Sigmoid colon (tissue), 7 donors: ENCODE measurements around the gene PLD3. TPM values are rescaled to one million over a fixed set of nuclear protein-coding genes. Genes with fewer than 3 reads are reported as not detected.

ENCODE experiments used
- DNase-seq: peaks from one replicate; pipeline ENCODE4 v3.0.0-alpha.2; 2019
- H3K27ac ChIP-seq, 4 donors: fragments of 200-600 bp; sonication (generic); one replicate each; pipeline ENCODE4 v1.5.1; 2016 to 2019; ENCODE audit warnings: mild to moderate bottlenecking in 1 of 4
- H3K27me3 ChIP-seq, 3 donors: fragments of 200-600 bp; sonication (generic); one replicate each; pipeline ENCODE4 v1.5.1; 2019; ENCODE audit warnings: mild to moderate bottlenecking in 1 of 3
- H3K36me3 ChIP-seq, 4 donors: fragments of 200-600 bp; sonication (generic); one replicate each; pipeline ENCODE4 v1.5.1; 2016 to 2019
- H3K4me1 ChIP-seq, 4 donors: fragments of 200-600 bp; sonication (generic); one replicate each; pipeline ENCODE4 v1.5.1; 2017 to 2019
- H3K4me3 ChIP-seq, 4 donors: fragments of 200-600 bp; sonication (generic); one replicate each; pipeline ENCODE4 v1.5.1; 2017 to 2019; ENCODE audit warnings: mild to moderate bottlenecking in 2 of 4, moderate library complexity in 1 of 4
- H3K9me3 ChIP-seq, 4 donors: fragments of 200-600 bp in 3 of 4; sonication (generic) in 3 of 4; one replicate each; pipeline versions ENCODE4 v1.5.1 to v1.6.1; 2013 to 2019
- CTCF ChIP-seq, 4 experiments: fragments of 450-650 bp in 3 of 4; fragments of 200-600 bp in 1 of 4; IDR thresholded peaks; one replicate each; pipeline ENCODE4 v1.5.1; 2016 to 2019; ENCODE audit warnings: antibody characterized with exemption in 4 of 4, mild to moderate bottlenecking in 3 of 4, moderate library complexity in 2 of 4
- EP300 ChIP-seq, 4 donors: sonication (generic); formaldehyde crosslinking; IDR thresholded peaks; one replicate each; pipeline ENCODE4 v1.6.1; 2017; ENCODE audit warnings: antibody characterized with exemption in 4 of 4
- POLR2A ChIP-seq, 2 donors: fragments of 450-650 bp; IDR thresholded peaks; one replicate each; pipeline ENCODE4 v1.6.1; 2016; ENCODE audit warnings: antibody characterized with exemption in 2 of 2, mild to moderate bottlenecking in 2 of 2, moderate library complexity in 2 of 2
- POLR2AphosphoS5 ChIP-seq, 4 donors: sonication (generic); formaldehyde crosslinking; IDR thresholded peaks; one replicate each; pipeline ENCODE4 v1.6.1; 2017; ENCODE audit warnings: antibody characterized with exemption in 4 of 4
- WGBS, 2 donors: extraction: QIAGEN DNeasy Blood & Tissue Kit; methylation state at CpG; one replicate each; pipeline ENCODE4 v1.1.7; 2013; 5-methylcytosine and 5-hydroxymethylcytosine counted together
- intact Hi-C: fragments of 100-400 bp; cut with DNase I; formaldehyde crosslinking; loops from one replicate; pipeline ENCODE4 v1.15.1; 2023
- polyA plus RNA-seq, 3 donors: library from polyadenylated mRNA; stranded (reverse); fragments of 200-250 nt; gene quantifications; one replicate each; pipeline ENCODE4 v1.2.3, GENCODE V29; 2013
- total RNA-seq, 4 donors: library from RNA; depleted of rRNA; stranded (reverse); fragments of >200 nt; gene quantifications; one replicate each; pipeline ENCODE4 v1.1.0, GENCODE V29; 2016
- donor health status: healthy with polysubstance abuse.
- donor health status: Bipolar disorder and iron deficiency.
- donor health status: healthy.

The PLD3 gene
- total and polyA plus RNA-seq, 7 donors, result 48.0 to 270 (median 164) TPM

GRCh38 chr19:40335101-40335500 lies 13.4 kb upstream of the PLD3 start:
- Histone ChIP-seq H3K27ac (no peak overlapping the region), H3K4me1 (no peaks in the 10 kb centered on the region), H3K9me3 (no peaks in the 10 kb centered on the region), H3K4me3 (no peak overlapping the region), H3K36me3 (peaks cover 20 to 70% (median 44%) of the 10 kb centered on the region in 4 donors), H3K27me3 (no peaks in the 10 kb centered on the region)
- TF ChIP-seq POLR2AphosphoS5 (IDR thresholded peaks at IDR 0.05) (no peak), EP300 (IDR thresholded peaks at IDR 0.05) (no peak), POLR2A (IDR thresholded peaks at IDR 0.05) (no peak)
- DNase-seq, result no peak
- intact Hi-C loops, result no loop called here

GRCh38 chr19:40335855-40336600 lies 12.5 kb upstream of the PLD3 start:
- WGBS, 2 donors, result 93% methylated on average over 15 of the region's 15 CpGs
- H3K4me3 ChIP-seq, result no peak overlapping the region
- intact Hi-C loops, result no loop called here
- DNase-seq, result no peak
- peaks cover 17 to 62% (median 39%) of the 10 kb centered on the region in 4 donors for H3K36me3 ChIP-seq
- H3K27ac ChIP-seq, result no peak overlapping the region
- H3K9me3 ChIP-seq, result no peaks in the 10 kb centered on the region
- no peaks in the 10 kb centered on the region for H3K4me1 ChIP-seq
- no peak for TF ChIP-seq POLR2A (IDR thresholded peaks at IDR 0.05)
- TF ChIP-seq POLR2AphosphoS5 (IDR thresholded peaks at IDR 0.05), result no peak
- no peak for TF ChIP-seq CTCF (IDR thresholded peaks at IDR 0.05)
- TF ChIP-seq EP300 (IDR thresholded peaks at IDR 0.05), result no peak
- no peaks in the 10 kb centered on the region for H3K27me3 ChIP-seq

- 95 to 96% methylated on average over 2 of the region's 2 CpGs for WGBS, 2 donors
- Histone ChIP-seq H3K4me1 (peaks cover 0 to 3% (median 1%) of the 10 kb centered on the region in 4 donors), H3K27me3 (no peaks in the 10 kb centered on the region), H3K9me3 (no peaks in the 10 kb centered on the region), H3K4me3 (no peak overlapping the region), H3K36me3 (peaks cover 13 to 57% (median 35%) of the 10 kb centered on the region in 4 donors), H3K27ac (no peak overlapping the region)
- intact Hi-C loops, result no loop called here
- DNase-seq, result no peak
- TF ChIP-seq EP300 (IDR thresholded peaks at IDR 0.05) (no peak), POLR2AphosphoS5 (IDR thresholded peaks at IDR 0.05) (no peak), POLR2A (IDR thresholded peaks at IDR 0.05) (no peak), CTCF (IDR thresholded peaks at IDR 0.05) (no peak)
Observed at GRCh38 chr19:40336601-40336900, 11.9 kb upstream of the PLD3 start.

- 92 to 96% methylated on average over 2 of the region's 2 CpGs for WGBS, 2 donors
- Histone ChIP-seq H3K9me3 (no peaks in the 10 kb centered on the region), H3K27me3 (no peaks in the 10 kb centered on the region), H3K4me3 (no peak overlapping the region), H3K36me3 (peaks cover 7 to 52% (median 29%) of the 10 kb centered on the region in 4 donors), H3K27ac (no peak overlapping the region), H3K4me1 (peaks cover 0 to 9% (median 4%) of the 10 kb centered on the region in 4 donors)
- no peak for TF ChIP-seq POLR2A (IDR thresholded peaks at IDR 0.05)
- no peak for TF ChIP-seq POLR2AphosphoS5 (IDR thresholded peaks at IDR 0.05)
- TF ChIP-seq EP300 (IDR thresholded peaks at IDR 0.05), result no peak
- no peak for TF ChIP-seq CTCF (IDR thresholded peaks at IDR 0.05)
- no peak for DNase-seq
- intact Hi-C loops, result no loop called here
Observed at GRCh38 chr19:40337107-40337506, 11.4 kb upstream of the PLD3 start.

GRCh38 chr19:40337594-40337993 lies 10.9 kb upstream of the PLD3 start:
- no peak for TF ChIP-seq POLR2AphosphoS5 (IDR thresholded peaks at IDR 0.05)
- no peak for TF ChIP-seq CTCF (IDR thresholded peaks at IDR 0.05)
- TF ChIP-seq POLR2A (IDR thresholded peaks at IDR 0.05), result no peak
- TF ChIP-seq EP300 (IDR thresholded peaks at IDR 0.05), result no peak
- no peak overlapping the region for H3K27ac ChIP-seq
- H3K4me3 ChIP-seq, result no peak overlapping the region
- no peak for DNase-seq
- no peaks in the 10 kb centered on the region for H3K27me3 ChIP-seq
- H3K9me3 ChIP-seq, result no peaks in the 10 kb centered on the region
- peaks cover 5 to 47% (median 26%) of the 10 kb centered on the region in 4 donors for H3K36me3 ChIP-seq
- peaks cover 0 to 13% (median 6%) of the 10 kb centered on the region in 4 donors for H3K4me1 ChIP-seq
- intact Hi-C loops, result no loop called here
- 94 to 96% methylated on average over 5 of the region's 5 CpGs for WGBS, 2 donors
